Activated T-cell treated with anti-CD3 and anti-CD28 coated beads for 4 hours (primary cell): Measurements from ENCODE around the gene TMTC2.

Experiments
- DNase-seq: peaks from one replicate; pipeline ENCODE4 v3.0.0-alpha.2; 2020

The TMTC2 gene

DNA sequence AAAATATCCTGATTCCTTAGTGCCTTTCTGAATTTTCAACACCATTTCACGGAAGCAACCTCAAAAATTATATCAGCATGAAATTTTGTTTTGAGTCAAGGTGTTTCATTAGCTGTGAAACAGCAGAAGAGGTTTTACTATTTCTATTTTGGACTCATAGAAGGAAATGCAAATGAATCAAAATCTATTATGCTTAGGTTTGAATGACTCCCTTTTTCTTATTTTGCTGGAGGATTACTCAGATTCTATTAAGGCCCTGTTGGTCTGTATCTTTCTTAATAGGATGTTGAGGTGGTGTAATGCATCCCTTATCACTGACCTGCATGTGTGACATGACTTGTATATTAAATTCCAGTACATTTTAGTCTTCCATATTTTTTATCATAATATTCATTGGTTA is 165.8 kb downstream of the TMTC2 start:
- DNase-seq, result no peak

DNA sequence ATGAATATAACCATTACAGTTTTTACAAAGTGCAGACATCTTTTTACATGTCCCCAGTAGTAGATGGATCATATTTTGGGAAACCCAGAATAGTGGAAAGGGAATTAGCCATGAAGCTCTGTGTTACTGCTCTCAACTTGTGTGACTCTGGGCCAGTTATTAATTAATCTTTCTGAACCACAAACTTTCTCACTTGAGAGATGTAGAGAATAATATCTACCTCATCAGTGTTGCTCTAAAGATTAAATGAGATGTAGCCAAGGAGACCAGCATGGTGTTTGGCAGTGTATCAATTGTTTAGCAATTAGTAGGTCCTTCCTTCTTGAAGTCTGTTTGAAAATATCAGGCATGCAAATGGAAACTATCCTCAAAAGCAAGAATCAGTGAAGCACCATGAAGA is 169.2 kb downstream of the TMTC2 start:
- DNase-seq, result no peak

DNA sequence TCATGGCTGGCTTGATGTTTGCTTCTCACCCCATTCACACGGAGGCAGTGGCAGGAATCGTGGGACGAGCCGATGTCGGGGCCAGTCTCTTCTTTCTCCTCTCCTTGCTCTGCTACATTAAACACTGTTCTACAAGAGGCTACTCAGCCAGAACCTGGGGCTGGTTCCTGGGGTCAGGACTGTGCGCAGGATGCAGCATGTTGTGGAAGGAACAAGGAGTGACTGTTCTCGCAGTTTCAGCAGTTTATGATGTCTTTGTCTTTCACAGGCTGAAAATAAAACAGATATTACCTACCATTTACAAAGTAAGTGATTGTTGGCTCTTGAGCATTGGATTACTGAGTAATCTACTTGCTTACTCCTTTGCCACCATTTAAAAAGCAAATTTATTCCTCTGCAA is 170.6 kb downstream of the TMTC2 start:
- no peak for DNase-seq

- no peak for DNase-seq
Measured at GRCh38 chr12:82857911-82858533, 171.3 kb downstream of the TMTC2 start.

DNA sequence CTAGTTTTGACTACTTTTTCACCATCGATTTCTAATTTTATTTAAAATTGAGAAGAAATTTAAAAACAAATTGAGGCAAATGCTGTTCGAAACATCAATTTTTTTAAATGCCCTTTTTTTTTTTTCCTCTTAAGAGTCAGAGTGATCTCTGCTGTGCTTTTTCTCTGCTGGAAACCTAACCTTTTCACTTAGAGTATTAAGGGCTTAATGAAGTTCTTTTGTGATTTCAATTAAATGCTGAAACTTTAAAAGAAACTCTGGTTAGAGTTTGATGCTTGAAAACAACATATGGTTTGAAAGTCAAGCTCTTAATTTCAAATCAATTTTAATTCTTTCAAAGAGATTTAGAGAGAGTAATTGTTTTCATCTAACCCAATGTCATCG is 171.8 kb downstream of the TMTC2 start:
- DNase-seq, result no peak

DNA sequence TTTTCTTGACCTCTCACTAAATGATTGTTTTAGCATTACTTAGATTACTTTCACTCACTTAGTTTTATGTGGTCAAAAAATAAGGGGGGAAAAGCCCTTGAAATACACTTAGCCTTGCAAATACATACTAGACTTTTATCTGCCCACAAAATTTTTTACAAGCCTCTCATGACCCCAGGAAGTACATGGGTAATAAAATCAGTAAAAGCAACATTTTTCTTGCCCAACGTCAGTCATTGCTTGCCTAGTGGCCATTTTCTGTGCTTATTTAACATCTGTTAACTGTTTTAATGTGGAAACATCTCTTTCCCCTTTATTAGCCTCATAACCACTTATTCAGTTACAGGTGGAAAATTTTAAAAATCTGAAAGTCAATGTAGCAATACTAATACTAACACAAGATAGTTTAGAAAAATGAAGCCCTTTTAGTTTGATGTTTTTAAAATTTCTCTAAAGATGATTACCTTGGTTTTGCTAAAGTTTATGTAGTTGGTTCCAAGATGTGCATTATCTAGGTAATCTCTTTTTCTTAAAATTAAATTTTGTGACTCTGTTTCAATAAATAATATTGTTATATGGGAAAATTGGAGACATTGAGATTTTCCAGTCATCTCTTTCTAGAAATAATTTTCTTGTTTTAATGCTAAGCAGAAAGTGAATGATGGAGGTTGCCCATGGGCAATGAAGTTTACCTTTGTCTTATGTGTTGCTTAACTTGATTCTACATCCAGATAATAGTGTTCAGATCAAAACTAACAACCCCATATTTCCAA is 175.5 kb downstream of the TMTC2 start:
- no peak for DNase-seq

DNA sequence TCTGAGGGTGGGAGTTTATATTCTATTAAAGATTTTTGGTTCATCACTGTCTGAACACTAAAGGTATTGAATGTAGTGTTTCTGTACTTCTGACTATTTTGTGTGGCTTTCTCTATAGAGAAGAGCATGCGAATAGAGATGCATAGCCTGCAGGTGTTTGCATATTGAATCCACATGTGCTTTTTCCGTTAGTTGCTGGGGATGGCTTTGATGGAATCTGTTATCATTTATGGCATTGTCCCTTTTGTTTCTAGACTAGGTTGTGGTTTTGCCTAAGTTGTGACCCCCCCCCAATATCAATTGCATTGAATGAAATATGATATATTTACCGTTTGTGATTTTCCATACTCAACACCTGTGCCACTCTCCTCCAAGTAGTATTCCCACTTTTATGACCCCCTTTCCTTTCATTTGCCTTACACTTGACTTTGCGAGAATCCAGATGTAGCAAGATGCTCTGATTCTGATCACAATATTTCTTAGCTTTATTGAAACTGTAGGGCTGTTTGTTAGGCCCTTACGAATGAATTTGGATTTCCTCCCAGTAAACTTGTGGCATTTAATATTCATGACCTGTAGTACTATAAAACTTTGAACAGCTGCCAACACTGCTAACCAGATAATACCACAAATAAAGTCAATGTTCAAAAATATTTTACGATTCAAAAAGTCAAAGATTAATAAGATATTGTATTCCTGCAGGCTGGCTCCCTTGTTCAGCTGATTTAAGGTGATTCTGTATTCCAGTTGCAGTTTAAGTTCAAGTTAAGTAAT is 176.4 kb downstream of the TMTC2 start:
- no peak for DNase-seq

DNA sequence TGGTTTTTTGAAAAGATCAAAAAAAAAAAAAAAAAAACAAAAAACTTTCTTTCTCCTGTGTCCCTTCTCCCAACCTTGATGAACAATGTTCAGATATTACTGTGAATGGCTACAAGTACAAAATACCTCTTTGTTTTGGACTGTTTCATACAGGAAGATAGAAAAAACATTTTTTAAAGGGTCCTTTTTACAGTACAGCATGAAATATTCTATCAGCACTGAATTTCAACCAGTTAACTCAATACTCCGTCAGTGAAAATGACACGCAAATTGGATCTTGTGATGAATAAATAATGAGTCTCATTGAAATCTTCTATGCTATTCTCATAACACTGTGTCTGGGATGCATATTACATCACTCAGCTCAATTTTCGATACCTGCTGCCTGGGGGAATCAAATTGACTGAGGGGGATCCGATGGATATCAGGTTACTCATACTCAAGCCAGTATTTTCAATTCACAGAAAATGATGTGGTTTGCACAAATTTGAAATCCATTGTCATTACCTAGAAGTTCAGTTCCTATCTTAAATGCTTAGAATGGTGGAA is 179.6 kb downstream of the TMTC2 start:
- no peak for DNase-seq

GRCh38 chr12:82866946-82867345 is 180.2 kb downstream of the TMTC2 start:
- DNase-seq, result no peak

DNA sequence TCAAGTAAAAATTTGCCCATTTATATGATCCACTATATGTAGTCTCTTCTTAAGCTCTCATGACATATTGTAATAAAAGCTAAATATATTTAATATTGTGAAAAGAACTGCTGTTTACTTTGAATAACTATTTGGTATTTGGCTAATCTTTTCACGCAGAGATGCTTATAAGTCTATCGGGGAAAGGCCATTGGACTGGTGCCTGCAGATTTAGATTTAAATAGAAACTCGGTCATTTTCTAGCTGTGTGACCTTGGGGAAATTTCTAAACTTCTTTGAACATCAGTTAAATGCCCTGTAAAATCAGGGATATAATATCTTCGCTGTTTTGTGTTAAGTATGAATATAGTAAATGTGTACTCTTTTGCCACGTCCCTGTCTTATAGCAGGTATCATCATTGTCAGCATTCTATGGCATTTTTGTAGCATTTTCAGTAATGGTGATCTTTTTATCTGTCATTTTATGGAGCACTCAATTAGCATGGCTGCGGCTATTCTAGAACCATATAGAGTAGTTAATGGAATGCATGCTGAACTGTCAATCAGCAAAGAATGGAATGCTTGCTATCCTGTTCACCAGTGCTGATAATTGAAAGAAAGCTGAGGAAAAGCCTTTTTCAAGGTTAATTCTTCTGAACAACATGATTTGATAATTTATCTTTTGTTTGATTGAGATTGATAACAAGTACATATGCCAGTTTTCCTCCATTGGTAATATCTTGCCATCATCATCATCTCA is 181.2 kb downstream of the TMTC2 start:
- no peak for DNase-seq

DNA sequence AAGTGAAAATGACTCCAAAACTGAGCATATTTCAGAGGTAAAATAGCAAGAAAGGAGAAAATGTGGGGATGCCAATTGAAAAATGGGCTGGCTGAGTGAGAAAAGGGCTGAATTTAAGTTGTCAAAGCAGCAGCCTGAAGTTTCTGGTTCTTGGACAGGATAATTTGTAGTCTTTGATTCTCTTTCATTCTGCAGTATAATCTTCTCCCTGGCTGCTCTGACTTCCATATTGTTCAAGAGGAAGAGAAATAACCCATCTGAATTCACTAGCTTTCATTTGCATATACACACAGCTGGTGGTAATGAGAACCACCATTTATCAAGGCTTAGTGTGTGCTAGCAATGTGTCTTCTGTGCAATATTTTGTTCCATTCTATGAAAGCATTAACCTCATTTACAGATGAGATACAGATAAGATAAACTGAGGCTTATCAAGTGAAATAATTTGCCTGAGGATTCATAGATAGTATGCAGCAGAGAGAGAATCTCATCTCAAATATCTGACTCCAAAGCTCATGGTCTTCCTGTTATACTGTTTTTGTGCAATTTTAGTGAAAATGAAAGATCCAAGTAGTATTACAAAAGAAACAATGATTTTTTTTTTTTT is 184.2 kb downstream of the TMTC2 start:
- DNase-seq, result no peak

- no peak for DNase-seq
Measured at GRCh38 chr12:82872088-82872487, 185.4 kb downstream of the TMTC2 start.

DNA sequence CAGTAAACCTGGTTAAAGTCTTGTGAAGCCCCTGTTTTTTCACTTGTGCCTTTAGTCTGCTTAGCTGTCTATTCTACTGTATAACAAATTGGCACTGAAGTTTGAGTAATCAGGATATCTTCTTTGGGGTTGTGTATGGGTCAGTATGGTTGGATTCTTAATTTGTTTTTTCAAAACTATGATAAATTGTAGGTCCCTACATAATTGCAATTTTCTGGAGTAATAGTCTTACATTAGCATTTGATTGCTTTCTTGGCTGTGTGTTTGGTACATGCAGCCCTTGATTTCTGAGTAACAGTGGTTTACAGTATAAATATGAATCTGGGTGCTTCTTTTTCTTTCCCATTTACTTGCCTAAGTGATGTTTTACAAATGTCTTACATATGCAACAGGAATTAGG is 186.6 kb downstream of the TMTC2 start:
- DNase-seq, result no peak

GRCh38 chr12:82873951-82874350 is 187.2 kb downstream of the TMTC2 start:
- DNase-seq, result no peak

DNA sequence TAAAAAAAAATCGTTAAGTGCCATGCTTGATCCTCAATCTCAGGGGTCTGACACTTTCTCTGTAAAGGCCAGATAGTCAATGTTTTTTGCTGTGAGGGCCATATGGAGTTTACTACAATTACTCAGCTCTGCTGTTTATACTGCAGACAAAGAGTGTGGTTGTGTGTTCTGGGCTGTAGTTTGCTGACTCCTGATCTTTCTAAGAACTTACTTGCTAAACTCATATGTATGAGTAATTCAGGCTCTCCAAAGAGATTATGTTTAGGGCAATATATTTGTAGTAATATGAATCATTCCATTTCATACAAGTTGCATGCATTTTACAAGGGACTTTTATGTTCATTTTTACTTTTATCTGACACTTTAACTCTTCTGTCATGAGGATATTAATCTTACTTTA is 188.2 kb downstream of the TMTC2 start:
- no peak for DNase-seq

- DNase-seq, result no peak
Measured at GRCh38 chr12:82876075-82876474, 189.4 kb downstream of the TMTC2 start.

DNA sequence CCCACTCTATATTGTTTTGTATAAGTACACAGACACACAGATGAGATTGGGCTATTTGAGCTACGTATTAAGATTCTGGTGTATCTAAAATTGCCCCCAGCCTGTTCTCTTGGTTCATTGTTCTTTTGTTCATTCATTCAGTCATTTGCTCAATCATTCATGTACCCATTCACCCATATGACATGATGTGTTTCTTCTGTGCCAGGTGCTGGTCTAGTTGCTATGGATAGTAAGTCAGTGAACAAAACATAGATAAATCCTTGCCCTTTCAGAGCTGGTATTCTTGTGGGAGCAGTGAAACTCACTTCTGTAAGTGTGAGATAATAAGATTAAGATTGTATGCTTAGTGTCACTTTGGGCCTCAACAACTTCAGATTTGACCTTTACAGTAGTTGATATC is 191.3 kb downstream of the TMTC2 start:
- no peak for DNase-seq

DNA sequence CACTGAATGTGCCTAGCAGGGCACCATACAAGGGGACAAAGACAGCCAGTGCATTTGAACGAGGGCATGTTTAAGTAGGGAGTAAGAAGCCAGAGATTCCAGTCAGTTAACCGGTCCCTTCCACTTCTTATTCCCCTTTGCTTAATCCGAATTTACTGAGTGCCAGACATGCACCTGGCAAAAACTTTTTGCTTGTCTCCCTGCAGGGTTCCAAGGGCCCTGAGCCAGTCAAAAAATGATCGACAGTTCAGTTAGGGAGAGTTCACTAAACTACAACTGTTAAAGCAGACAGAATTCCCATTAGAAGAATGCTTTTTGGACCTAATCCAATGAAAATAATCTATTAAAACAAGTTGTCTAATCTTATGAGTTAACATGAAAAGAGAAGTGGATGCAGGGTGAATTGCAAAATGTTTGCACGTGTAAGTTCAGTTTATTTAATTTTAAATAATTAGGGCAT is 193.8 kb downstream of the TMTC2 start:
- DNase-seq, result no peak

DNA sequence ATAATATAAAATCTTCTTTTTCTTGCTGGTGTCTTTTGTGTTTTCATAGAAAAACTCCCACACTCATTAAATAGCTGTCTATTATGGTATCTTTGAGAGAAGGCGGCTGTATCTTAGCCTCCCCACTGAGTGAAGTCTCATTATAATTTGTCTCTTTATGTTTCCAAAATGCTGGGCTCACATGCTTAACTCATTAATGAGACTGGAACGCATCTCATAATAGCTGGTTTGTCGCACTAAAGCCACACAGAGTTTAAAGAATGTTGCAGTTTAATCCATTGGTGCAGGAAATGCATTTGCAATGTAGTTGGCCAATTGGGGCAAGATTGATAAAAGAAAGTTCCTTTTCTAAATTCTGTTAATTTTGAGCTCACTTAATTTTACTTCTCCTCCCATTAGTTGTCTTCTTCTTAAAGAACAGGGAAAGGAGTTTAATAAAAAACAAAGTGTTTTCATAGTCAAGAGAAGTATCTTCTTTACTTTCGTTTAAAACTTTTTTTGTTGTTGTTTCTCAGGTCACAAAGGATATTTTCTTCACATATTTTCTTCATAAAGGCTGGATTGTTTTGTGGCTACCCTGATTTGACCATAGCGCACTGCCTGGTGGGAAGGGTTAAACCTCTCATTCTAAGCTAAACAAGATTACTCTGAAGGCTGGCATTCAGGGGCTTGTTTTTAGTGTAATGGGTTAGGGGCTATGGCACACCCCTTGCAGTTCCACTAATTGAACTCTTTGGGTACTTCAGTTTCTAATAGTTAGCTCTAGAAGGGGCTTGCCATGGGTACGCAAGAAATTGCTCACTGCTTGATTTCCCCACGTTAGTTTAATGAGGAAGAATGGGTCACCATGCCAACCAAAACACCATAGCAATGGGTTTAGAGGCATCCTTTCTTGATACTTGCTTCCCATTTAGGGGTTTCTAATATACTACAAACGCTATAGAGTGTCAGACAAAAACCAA is 197.0 kb downstream of the TMTC2 start:
- no peak for DNase-seq

DNA sequence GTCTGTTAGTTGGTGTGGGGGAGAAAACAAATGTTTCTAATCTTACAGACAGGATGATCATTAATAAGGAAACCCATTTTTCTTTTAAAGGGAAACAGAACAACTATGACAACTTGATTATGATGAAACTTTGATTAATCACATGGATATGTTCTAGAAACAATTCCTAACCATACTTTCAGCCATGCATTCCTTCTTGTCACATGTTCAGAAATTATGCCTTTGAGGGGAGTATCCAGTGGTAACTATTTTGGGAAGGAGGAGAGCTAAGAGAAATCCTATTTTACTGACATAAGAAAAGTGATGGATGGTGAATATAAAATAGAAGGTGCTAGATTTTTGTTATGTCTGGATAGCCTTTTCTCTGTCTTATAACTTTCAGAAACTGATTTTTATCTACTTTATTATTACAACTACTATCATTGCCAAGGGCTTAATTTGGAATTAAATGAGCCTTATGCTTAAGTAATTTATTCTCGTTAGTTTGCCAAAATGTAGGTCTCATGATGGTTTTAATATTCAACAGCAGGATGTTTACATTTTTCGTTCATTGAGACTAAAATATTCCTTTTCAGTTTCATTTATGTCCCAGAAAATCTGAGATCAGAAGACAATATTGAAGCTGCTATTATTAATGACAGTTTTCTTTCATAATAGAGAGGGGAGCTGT is 200.1 kb downstream of the TMTC2 start:
- no peak for DNase-seq

- DNase-seq, result no peak
Measured at GRCh38 chr12:82893896-82894295, 207.2 kb downstream of the TMTC2 start.
